ENCODE results near the gene TCERG1L. TPM values are rescaled to one million over a fixed set of nuclear protein-coding genes. Genes with fewer than 3 reads are reported as not detected.

TCERG1L gene
- total RNA-seq, 1 donor from 2014 or later, result not detected

GRCh38 chr10:131253931-131254858 is 57.3 kb downstream of the TCERG1L start:
- Histone ChIP-seq H3K4me1 (no peaks in the 10 kb centered on the region), H3K36me3 (no peaks in the 10 kb centered on the region), H3K27ac (no peak overlapping the region), H3K4me3 (no peak overlapping the region), H3K27me3 (no peaks in the 10 kb centered on the region), H3K9me3 (no peaks in the 10 kb centered on the region)
- intact Hi-C loops (cut with DNase I), result no loop called here
- TF ChIP-seq POLR2A (IDR thresholded peaks at IDR 0.05), result no peak
- no peak for TF ChIP-seq POLR2AphosphoS5 (IDR thresholded peaks at IDR 0.05; ENCODE audit: insufficient read depth in 1 of 2, low read depth in 1 of 2)
- TF ChIP-seq CTCF (IDR thresholded peaks at IDR 0.05), result no peak
- DNase-seq (ENCODE audit: extremely low spot score in 2 of 2), result no peak

- no peak for DNase-seq (ENCODE audit: extremely low spot score in 2 of 2)
- H3K27ac ChIP-seq, result no peak overlapping the region
- no peaks in the 10 kb centered on the region for H3K27me3 ChIP-seq
- no peak overlapping the region for H3K4me3 ChIP-seq
- intact Hi-C loops (cut with DNase I), result no loop called here
- no peaks in the 10 kb centered on the region for H3K9me3 ChIP-seq
- TF ChIP-seq CTCF (IDR thresholded peaks at IDR 0.05) (no peak), POLR2AphosphoS5 (IDR thresholded peaks at IDR 0.05; ENCODE audit: insufficient read depth in 1 of 2, low read depth in 1 of 2) (no peak), POLR2A (IDR thresholded peaks at IDR 0.05) (no peak)
- no peaks in the 10 kb centered on the region for H3K36me3 ChIP-seq
- H3K4me1 ChIP-seq, result no peaks in the 10 kb centered on the region
Measured at GRCh38 chr10:131252567-131253276, 58.8 kb downstream of the TCERG1L start.

GRCh38 chr10:131251146-131251541 is 60.4 kb downstream of the TCERG1L start:
- DNase-seq (ENCODE audit: extremely low spot score in 2 of 2), result no peak
- Histone ChIP-seq H3K4me3 (no peak overlapping the region), H3K27me3 (no peaks in the 10 kb centered on the region), H3K36me3 (no peaks in the 10 kb centered on the region), H3K4me1 (no peaks in the 10 kb centered on the region), H3K27ac (no peak overlapping the region), H3K9me3 (no peaks in the 10 kb centered on the region)
- intact Hi-C loops (cut with DNase I), result no loop called here
- TF ChIP-seq CTCF (IDR thresholded peaks at IDR 0.05) (no peak), POLR2A (IDR thresholded peaks at IDR 0.05) (no peak), POLR2AphosphoS5 (IDR thresholded peaks at IDR 0.05; ENCODE audit: insufficient read depth in 1 of 2, low read depth in 1 of 2) (no peak)

GRCh38 chr10:131250454-131251145 is 60.9 kb downstream of the TCERG1L start:
- H3K4me3 ChIP-seq, result no peak overlapping the region
- H3K9me3 ChIP-seq, result no peaks in the 10 kb centered on the region
- TF ChIP-seq POLR2A (IDR thresholded peaks at IDR 0.05) (no peak), POLR2AphosphoS5 (IDR thresholded peaks at IDR 0.05; ENCODE audit: insufficient read depth in 1 of 2, low read depth in 1 of 2) (no peak), CTCF (IDR thresholded peaks at IDR 0.05) (no peak)
- no peaks in the 10 kb centered on the region for H3K36me3 ChIP-seq
- H3K27ac ChIP-seq, result no peak overlapping the region
- intact Hi-C loops (cut with DNase I), result no loop called here
- no peaks in the 10 kb centered on the region for H3K4me1 ChIP-seq
- DNase-seq (ENCODE audit: extremely low spot score in 2 of 2), result no peak
- H3K27me3 ChIP-seq, result no peaks in the 10 kb centered on the region
